ENCODE results near the gene PCNX1. TPM values are rescaled to one million over a fixed set of nuclear protein-coding genes. Genes with fewer than 3 reads are reported as not detected.
A peak's percentile ranks its signal among the peaks of the same experiment; 100 is the strongest.

Gene PCNX1
- total RNA-seq, 1 experiment from 2014 or later, result 23.3 TPM

GRCh38 chr14:70920608-70921007 lies 13.3 kb downstream of the PCNX1 start:
- H3K9ac ChIP-seq (ENCODE audit: low read length), result no peak overlapping the region
- ATAC-seq (peak; percentile 64), DNase-seq (peak; percentile 45)
- ChIA-PET POLR2A (ENCODE audit: unreplicated experiment) (interaction anchor here (0.6 kb wide), 1 partner anchor 380 kb away, joined by 5 read pairs; no protein-coding TSS in a partner anchor), CTCF (no interaction called here)
- H2AFZ ChIP-seq (ENCODE audit: low read length), result no peak overlapping the region
- BruUV-seq (replicated peaks), result no TSS peak
- TF ChIP-seq CTCF (conservative IDR thresholded peaks at IDR 0.05; ENCODE audit: low read depth, low read length) (no peak), EZH2phosphoT487 (IDR thresholded peaks at IDR 0.05; ENCODE audit: borderline replicate concordance, low read length) (no peak), EZH2 (IDR thresholded peaks at IDR 0.05; ENCODE audit: low read length, unreplicated experiment) (no peak)
- H3K4me2 ChIP-seq (ENCODE audit: low read length), result no peak overlapping the region
- H3K27me3 ChIP-seq (ENCODE audit: low read length), result no peaks in the 10 kb centered on the region
- no peaks in the 10 kb centered on the region for H3F3A ChIP-seq (ENCODE audit: low read length, unreplicated experiment)
- no peak overlapping the region for H3K27ac ChIP-seq (ENCODE audit: low read length)
- H3K4me1 ChIP-seq (ENCODE audit: insufficient read depth, low read length), result peaks cover 34% of the 10 kb centered on the region
- no peak overlapping the region for H3K4me3 ChIP-seq (ENCODE audit: low read length)
- H4K20me1 ChIP-seq (ENCODE audit: low read length), result peaks cover 44% of the 10 kb centered on the region
- no peaks in the 10 kb centered on the region for H3K36me3 ChIP-seq (ENCODE audit: low read depth, low read length)
- H3K9me2 ChIP-seq (replicated peaks; ENCODE audit: low read length), result no peaks in the 10 kb centered on the region
- H3K79me2 ChIP-seq (ENCODE audit: low read length), result peaks cover 74% of the 10 kb centered on the region
- H3K9me3 ChIP-seq (ENCODE audit: low read length), result no peaks in the 10 kb centered on the region
- intact Hi-C loops (cut with micrococcal nuclease), result no loop called here

GRCh38 chr14:70921669-70922068 lies 14.4 kb downstream of the PCNX1 start:
- Histone ChIP-seq H3F3A (ENCODE audit: low read length, unreplicated experiment) (no peaks in the 10 kb centered on the region), H3K4me3 (ENCODE audit: low read length) (no peak overlapping the region), H3K79me2 (ENCODE audit: low read length) (peaks cover 75% of the 10 kb centered on the region), H3K4me2 (ENCODE audit: low read length) (no peak overlapping the region), H4K20me1 (ENCODE audit: low read length) (peaks cover 40% of the 10 kb centered on the region), H2AFZ (ENCODE audit: low read length) (no peak overlapping the region), H3K36me3 (ENCODE audit: low read depth, low read length) (no peaks in the 10 kb centered on the region), H3K4me1 (ENCODE audit: insufficient read depth, low read length) (peaks cover 24% of the 10 kb centered on the region), H3K9ac (ENCODE audit: low read length) (no peak overlapping the region), H3K9me3 (ENCODE audit: low read length) (no peaks in the 10 kb centered on the region), H3K9me2 (replicated peaks; ENCODE audit: low read length) (no peaks in the 10 kb centered on the region), H3K27me3 (ENCODE audit: low read length) (no peaks in the 10 kb centered on the region), H3K27ac (ENCODE audit: low read length) (no peak overlapping the region)
- ChIA-PET CTCF (interaction anchor here (0.7 kb wide), 1 partner anchor 14 kb away, joined by 4 read pairs; the partner anchor contains the start of gene PCNX1), POLR2A (ENCODE audit: unreplicated experiment) (no interaction called here)
- peak; percentile 50 for DNase-seq
- intact Hi-C loops (cut with micrococcal nuclease), result no loop called here
- TF ChIP-seq EZH2phosphoT487 (IDR thresholded peaks at IDR 0.05; ENCODE audit: borderline replicate concordance, low read length) (no peak), CTCF (conservative IDR thresholded peaks at IDR 0.05; ENCODE audit: low read depth, low read length) (no peak), EZH2 (IDR thresholded peaks at IDR 0.05; ENCODE audit: low read length, unreplicated experiment) (no peak)
- ATAC-seq, result no peak
- no TSS peak for BruUV-seq (replicated peaks)

- POLR2A ChIA-PET (ENCODE audit: unreplicated experiment), result no interaction called here
- TF ChIP-seq CTCF (conservative IDR thresholded peaks at IDR 0.05; ENCODE audit: low read depth, low read length) (no peak), EZH2 (IDR thresholded peaks at IDR 0.05; ENCODE audit: low read length, unreplicated experiment) (no peak)
These were observed 17.3 kb downstream of the PCNX1 start for GRCh38 chr14:70924521-70924920.

More at GRCh38 chr14:70924521-70924920, 17.3 kb downstream of the PCNX1 start:
- H2AFZ ChIP-seq (ENCODE audit: low read length), result no peak overlapping the region
- no peak overlapping the region for H3K4me3 ChIP-seq (ENCODE audit: low read length)
- DNase-seq (no peak), ATAC-seq (no peak)
- CTCF ChIA-PET, result no interaction called here
- H3K9ac ChIP-seq (ENCODE audit: low read length), result no peak overlapping the region
- H3K9me2 ChIP-seq (replicated peaks; ENCODE audit: low read length), result no peaks in the 10 kb centered on the region
- H3K4me1 ChIP-seq (ENCODE audit: insufficient read depth, low read length), result peaks cover 22% of the 10 kb centered on the region
- no peaks in the 10 kb centered on the region for H3F3A ChIP-seq (ENCODE audit: low read length, unreplicated experiment)
- H3K79me2 ChIP-seq (ENCODE audit: low read length), result peaks cover 53% of the 10 kb centered on the region
- no peaks in the 10 kb centered on the region for H3K9me3 ChIP-seq (ENCODE audit: low read length)
- H3K36me3 ChIP-seq (ENCODE audit: low read depth, low read length), result no peaks in the 10 kb centered on the region
- H3K27ac ChIP-seq (ENCODE audit: low read length), result no peak overlapping the region
- intact Hi-C loops (cut with micrococcal nuclease), result no loop called here
- H4K20me1 ChIP-seq (ENCODE audit: low read length), result peaks cover 34% of the 10 kb centered on the region
- no peaks in the 10 kb centered on the region for H3K27me3 ChIP-seq (ENCODE audit: low read length)
- H3K4me2 ChIP-seq (ENCODE audit: low read length), result no peak overlapping the region
- no TSS peak for BruUV-seq (replicated peaks)
